HCT116 (cell line): Measurements from ENCODE around the gene TMEM238. TPM values are rescaled to one million over a fixed set of nuclear protein-coding genes. Genes with fewer than 3 reads are reported as not detected.
A peak's percentile ranks its signal among the peaks of the same experiment; 100 is the strongest.

Source experiments
- ATAC-seq: fragments of 200-7000 bp; cut with Tn5 transposase; 2 replicates; pipeline ENCODE4 v1.9.1; 2020; ENCODE audit warnings: mild to moderate bottlenecking, moderate library complexity
- BruUV-seq: library from RNA; stranded (reverse); fragments of 400-500 nt; replicated peaks from 2 replicates; lab custom pipeline; 2021; lab: Mats Ljungman, UMichigan
- CTCF ChIA-PET: fragments of 300-600 bp; sonication (Branson Sonifier 250); formaldehyde crosslinking; loops from one replicate; lab custom pipeline; 2021; ENCODE audit warnings: antibody characterized with exemption; lab: Charles Lee
- POLR2A ChIA-PET: fragments of 300-600, 350-600 bp; sonication (Branson Sonifier 250); formaldehyde crosslinking; loops from one replicate; lab custom pipeline; 2021; ENCODE audit warnings: antibody characterized with exemption; lab: Charles Lee
- RAD21 ChIA-PET, 2 experiments: fragments of 300-600 bp; sonication (Branson Sonifier 250); formaldehyde crosslinking; loops; one replicate each; lab custom pipeline; 2023; ENCODE audit warnings: low total read pairs in 2 of 2; ENCODE audit not compliant: uncharacterized antibody in 2 of 2, unreplicated experiment in 2 of 2, low non-redundant PET in 1 of 2; lab: Charles Lee
- DNase-seq: peaks from one replicate; pipeline ENCODE4 v3.0.0-alpha.2; 2010; ENCODE audit warnings: low read depth, low spot score
- H2AFZ ChIP-seq: fragments of 200-600 bp; shearing (Covaris generic), sonication (generic); 2 replicates; pipeline ENCODE4 v1.6.1; 2017; ENCODE audit warnings: low read depth, mixed run types, mixed read lengths, antibody characterized with exemption, low read length; ENCODE audit not compliant: poor library complexity, severe bottlenecking
- H3K27ac ChIP-seq: 2 replicates; pipeline ENCODE4 v1.5.1; 2012; ENCODE audit warnings: low read depth, low read length
- H3K27me3 ChIP-seq: fragments of 200-600 bp; sonication (generic); 2 replicates; pipeline ENCODE4 v1.6.1; 2016; ENCODE audit warnings: mixed run types, low read length, mixed read lengths; ENCODE audit not compliant: insufficient read depth
- H3K36me3 ChIP-seq, 2 experiments: fragments of 200-500 bp in 1 of 2; fragments of 200-600 bp in 1 of 2; sonication (Bioruptor generic) in 1 of 2; sonication (generic) in 1 of 2; 2 replicates each; pipeline versions ENCODE4 v1.5.1 to v1.6.1; 2014 to 2016; ENCODE audit warnings: low read length in 2 of 2, inconsistent platforms in 1 of 2, mixed read lengths in 1 of 2, mixed run types in 1 of 2; ENCODE audit not compliant: insufficient read depth in 2 of 2, control insufficient read depth in 1 of 2
- H3K4me1 ChIP-seq, 2 experiments: fragments of 200-600 bp in 1 of 2; sonication (generic) in 1 of 2; 2 replicates each; pipeline versions ENCODE4 v1.5.1 to v1.6.1; 2012 to 2017; ENCODE audit warnings: low read length in 2 of 2, inconsistent platforms in 1 of 2, mild to moderate bottlenecking in 1 of 2, mixed read lengths in 1 of 2, mixed run types in 1 of 2, moderate library complexity in 1 of 2; ENCODE audit not compliant: insufficient read depth in 2 of 2, control insufficient read depth in 1 of 2
- H3K4me2 ChIP-seq: fragments of 200-600 bp; sonication (generic); 2 replicates; pipeline ENCODE4 v1.6.1; 2017; ENCODE audit warnings: mixed run types, low read length, mixed read lengths
- H3K4me3 ChIP-seq, 2 experiments: fragments of 200-600 bp in 1 of 2; sonication (generic) in 1 of 2; replicated peaks in 1 of 2; 2 replicates each; pipeline ENCODE4 v1.5.1; 2011 to 2016; ENCODE audit warnings: low read length in 2 of 2, control low read depth in 1 of 2, low read depth in 1 of 2, mild to moderate bottlenecking in 1 of 2, mixed read lengths in 1 of 2, mixed run types in 1 of 2
- H3K79me2 ChIP-seq: fragments of 200-600 bp; sonication (generic); 2 replicates; pipeline ENCODE4 v1.6.1; 2017; ENCODE audit warnings: mild to moderate bottlenecking, mixed run types, low read length, moderate library complexity, mixed read lengths; ENCODE audit not compliant: insufficient read depth
- H3K9ac ChIP-seq: fragments of 200-600 bp; sonication (generic); 2 replicates; pipeline ENCODE4 v1.6.1; 2016; ENCODE audit warnings: low read length, mixed read lengths
- H3K9me2 ChIP-seq: fragments of 200-600 bp; sonication (generic), shearing (Covaris generic); 2 replicates; pipeline ENCODE4 v1.6.1; 2017; ENCODE audit warnings: mixed run types, mild to moderate bottlenecking, moderate library complexity; ENCODE audit not compliant: insufficient read depth
- H3K9me3 ChIP-seq, 2 experiments: fragments of 200-500 bp in 1 of 2; fragments of 200-600 bp in 1 of 2; sonication (Bioruptor generic) in 1 of 2; sonication (generic) in 1 of 2; 2 replicates each; pipeline ENCODE4 v1.6.1; 2014 to 2017; ENCODE audit warnings: low read length in 2 of 2, mixed read lengths in 2 of 2, inconsistent platforms in 1 of 2, low read depth in 1 of 2, mild to moderate bottlenecking in 1 of 2, mixed run types in 1 of 2, moderate library complexity in 1 of 2; ENCODE audit not compliant: control insufficient read depth in 1 of 2, insufficient read depth in 1 of 2
- H4K20me1 ChIP-seq: fragments of 200-600 bp; sonication (generic), shearing (Covaris generic); 2 replicates; pipeline ENCODE4 v1.6.1; 2017; ENCODE audit warnings: mixed run types, mild to moderate bottlenecking, moderate library complexity; ENCODE audit not compliant: insufficient read depth
- CEBPB ChIP-seq: IDR thresholded peaks from 2 replicates; pipeline ENCODE4 v1.6.1; 2012; ENCODE audit warnings: low read depth
- EGR1 ChIP-seq: IDR thresholded peaks from 2 replicates; pipeline ENCODE4 v1.6.1; 2012; ENCODE audit warnings: low read depth
- JUND ChIP-seq: IDR thresholded peaks from 2 replicates; pipeline ENCODE4 v1.6.1; 2012
- POLR2AphosphoS5 ChIP-seq: IDR thresholded peaks from 2 replicates; pipeline ENCODE4 v1.6.1; 2011; ENCODE audit warnings: mild to moderate bottlenecking, low read depth, low read length, moderate library complexity
- SIN3A ChIP-seq: IDR thresholded peaks from 2 replicates; pipeline ENCODE4 v1.6.1; 2012; ENCODE audit warnings: low read depth
- TCF7L2 ChIP-seq: IDR thresholded peaks from 2 replicates; pipeline ENCODE4 v1.7.0; 2011; ENCODE audit warnings: borderline replicate concordance, inconsistent platforms; ENCODE audit not compliant: insufficient read depth, insufficient read length; ENCODE audit errors: extremely low read depth
- YY1 ChIP-seq: IDR thresholded peaks from 2 replicates; pipeline ENCODE4 v1.6.1; 2011; ENCODE audit warnings: low read length, low read depth, moderate library complexity, mild to moderate bottlenecking; ENCODE audit not compliant: insufficient replicate concordance; ENCODE audit errors: extremely low read depth
- ZFX ChIP-seq: fragments of 450-650 bp; IDR thresholded peaks from 2 replicates; pipeline ENCODE4 v1.6.1; 2017
- ZNF274 ChIP-seq: fragments of 200-500 bp; sonication (Bioruptor generic); IDR thresholded peaks from 2 replicates; pipeline ENCODE4 v1.6.1; 2014; ENCODE audit warnings: mild to moderate bottlenecking, low read depth, low read length, inconsistent platforms
- intact Hi-C: fragments of 100-400 bp; cut with micrococcal nuclease; formaldehyde crosslinking; loops from 2 replicates; pipeline ENCODE4 v1.10.0; 2022
- total RNA-seq: library from RNA; stranded (reverse); gene quantifications from one replicate; pipeline ENCODE4 v1.2.1, GENCODE V29; 2021; ENCODE audit not compliant: unreplicated experiment
- TF ChIP-seq, protein P1 (sequence below): IDR thresholded peaks from 2 replicates; pipeline ENCODE4 v1.6.1; 2011; ENCODE audit warnings: mild to moderate bottlenecking, low read length, moderate library complexity; ENCODE audit not compliant: insufficient replicate concordance; ENCODE audit errors: extremely low read depth

TMEM238 gene
- total RNA-seq, 1 experiment from 2014 or later = 21.0 TPM

- RAD21 ChIA-PET = no interaction called here
- CTCF ChIA-PET = no interaction called here
- H3K36me3 ChIP-seq = no peaks in the 10 kb centered on the region
- H3K27me3 ChIP-seq = no peaks in the 10 kb centered on the region
- H3K4me2 ChIP-seq = peak overlapping the region; percentile 46
- peaks cover 22 to 53% of the 10 kb centered on the region in 2 experiments; a peak in 3 of 4 replicates for H3K4me1 ChIP-seq
- H4K20me1 ChIP-seq = no peaks in the 10 kb centered on the region
- TF ChIP-seq POLR2AphosphoS5 (no peak), YY1 (no peak), ZFX (no peak), JUND (no peak), SIN3A (no peak), CEBPB (no peak), EGR1 (no peak), TCF7L2 (no peak), ZNF274 (no peak)
- TF ChIP-seq, protein P1, sequence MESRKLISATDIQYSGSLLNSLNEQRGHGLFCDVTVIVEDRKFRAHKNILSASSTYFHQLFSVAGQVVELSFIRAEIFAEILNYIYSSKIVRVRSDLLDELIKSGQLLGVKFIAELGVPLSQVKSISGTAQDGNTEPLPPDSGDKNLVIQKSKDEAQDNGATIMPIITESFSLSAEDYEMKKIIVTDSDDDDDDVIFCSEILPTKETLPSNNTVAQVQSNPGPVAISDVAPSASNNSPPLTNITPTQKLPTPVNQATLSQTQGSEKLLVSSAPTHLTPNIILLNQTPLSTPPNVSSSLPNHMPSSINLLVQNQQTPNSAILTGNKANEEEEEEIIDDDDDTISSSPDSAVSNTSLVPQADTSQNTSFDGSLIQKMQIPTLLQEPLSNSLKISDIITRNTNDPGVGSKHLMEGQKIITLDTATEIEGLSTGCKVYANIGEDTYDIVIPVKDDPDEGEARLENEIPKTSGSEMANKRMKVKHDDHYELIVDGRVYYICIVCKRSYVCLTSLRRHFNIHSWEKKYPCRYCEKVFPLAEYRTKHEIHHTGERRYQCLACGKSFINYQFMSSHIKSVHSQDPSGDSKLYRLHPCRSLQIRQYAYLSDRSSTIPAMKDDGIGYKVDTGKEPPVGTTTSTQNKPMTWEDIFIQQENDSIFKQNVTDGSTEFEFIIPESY = no peak
- H3K27ac ChIP-seq = no peak overlapping the region; the same call in 1 of the 2 replicates
- POLR2A ChIA-PET = no interaction called here
- no TSS peak for BruUV-seq
- H2AFZ ChIP-seq = no peak overlapping the region
- intact Hi-C loops = no loop called here
- H3K79me2 ChIP-seq = no peaks in the 10 kb centered on the region
- DNase-seq (no peak), ATAC-seq (peak; percentile 3; the same call in 1 of the 2 replicates)
- no peak overlapping the region for H3K4me3 ChIP-seq
- no peak overlapping the region for H3K9ac ChIP-seq
- H3K9me3 ChIP-seq = no peaks in the 10 kb centered on the region
- H3K9me2 ChIP-seq = no peaks in the 10 kb centered on the region
Observed at GRCh38 chr19:55373993-55374757, 9.9 kb downstream of the TMEM238 start.
